ENCODE data around the gene FAM184B.

DNA sequence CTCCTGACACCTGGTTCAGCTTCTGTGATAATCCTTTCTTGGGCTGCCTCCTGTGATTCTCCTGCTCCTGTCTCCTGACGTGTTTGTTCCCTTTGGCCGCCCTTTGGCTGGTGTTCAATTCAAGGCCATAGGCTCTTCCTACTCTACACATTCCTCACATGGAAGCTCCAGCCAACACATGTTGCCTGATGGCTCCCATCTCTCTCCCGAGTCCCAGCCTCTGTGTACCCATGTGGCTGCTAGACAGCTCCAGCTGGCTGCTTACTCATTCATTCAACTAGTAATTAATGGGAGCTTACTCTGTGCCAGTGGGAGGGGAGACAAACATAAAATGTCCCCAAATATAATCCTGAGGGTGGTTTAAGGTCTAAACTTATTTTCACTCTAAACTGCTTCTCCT is 176.2 kb downstream of the FAM184B start:
- TF ChIP-seq, protein P1, sequence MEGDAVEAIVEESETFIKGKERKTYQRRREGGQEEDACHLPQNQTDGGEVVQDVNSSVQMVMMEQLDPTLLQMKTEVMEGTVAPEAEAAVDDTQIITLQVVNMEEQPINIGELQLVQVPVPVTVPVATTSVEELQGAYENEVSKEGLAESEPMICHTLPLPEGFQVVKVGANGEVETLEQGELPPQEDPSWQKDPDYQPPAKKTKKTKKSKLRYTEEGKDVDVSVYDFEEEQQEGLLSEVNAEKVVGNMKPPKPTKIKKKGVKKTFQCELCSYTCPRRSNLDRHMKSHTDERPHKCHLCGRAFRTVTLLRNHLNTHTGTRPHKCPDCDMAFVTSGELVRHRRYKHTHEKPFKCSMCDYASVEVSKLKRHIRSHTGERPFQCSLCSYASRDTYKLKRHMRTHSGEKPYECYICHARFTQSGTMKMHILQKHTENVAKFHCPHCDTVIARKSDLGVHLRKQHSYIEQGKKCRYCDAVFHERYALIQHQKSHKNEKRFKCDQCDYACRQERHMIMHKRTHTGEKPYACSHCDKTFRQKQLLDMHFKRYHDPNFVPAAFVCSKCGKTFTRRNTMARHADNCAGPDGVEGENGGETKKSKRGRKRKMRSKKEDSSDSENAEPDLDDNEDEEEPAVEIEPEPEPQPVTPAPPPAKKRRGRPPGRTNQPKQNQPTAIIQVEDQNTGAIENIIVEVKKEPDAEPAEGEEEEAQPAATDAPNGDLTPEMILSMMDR (IDR thresholded peaks at IDR 0.05; ENCODE audit: low read length), result no peak
- TF ChIP-seq EZH2 (IDR thresholded peaks at IDR 0.05; ENCODE audit: borderline replicate concordance, low read length), result no peak
